ENCODE data around the gene C1orf35. TPM values are rescaled to one million over a fixed set of nuclear protein-coding genes. Genes with fewer than 3 reads are reported as not detected.

C1orf35 gene
- total RNA-seq, 1 experiment from 2014 or later = 31.0 TPM

DNA sequence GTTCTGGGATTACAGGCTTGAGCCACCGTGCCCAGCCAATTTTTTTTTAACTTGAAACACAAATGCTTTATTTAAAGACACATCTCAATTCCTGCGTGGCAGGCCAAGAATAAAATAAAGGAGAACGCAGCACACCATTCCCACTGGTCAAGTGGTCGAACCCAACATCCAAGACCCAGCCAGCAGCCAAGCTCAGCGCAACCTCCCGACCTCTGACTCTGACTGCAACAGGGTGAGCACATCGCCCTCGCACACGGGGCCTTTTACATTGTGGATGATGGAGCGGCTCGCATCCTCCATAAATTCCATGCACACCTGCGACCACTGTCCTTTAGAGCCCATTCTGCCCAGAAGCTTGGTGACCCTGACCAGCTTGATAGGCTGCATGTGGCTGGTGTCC lies 31.5 kb upstream of the C1orf35 start:
- H3K9me3 ChIP-seq (ENCODE audit: control insufficient read depth, low read depth, low read length) = no peaks in the 10 kb centered on the region
- H3K4ac ChIP-seq (ENCODE audit: low read depth, low read length) = no peak overlapping the region
- H2AFZ ChIP-seq (ENCODE audit: low read length) = no peak overlapping the region
- H3K27me3 ChIP-seq (ENCODE audit: insufficient read depth, low read length) = peaks cover 3% of the 10 kb centered on the region; the same call in 1 of the 2 replicates
- H2BK12ac ChIP-seq (ENCODE audit: insufficient read length, low read depth, low read length) = no peak overlapping the region
- H4K20me1 ChIP-seq (ENCODE audit: control insufficient read depth, insufficient read depth, insufficient read length) = no peaks in the 10 kb centered on the region
- no peaks in the 10 kb centered on the region for H3K9me3 Mint-ChIP-seq
- H2BK15ac ChIP-seq (ENCODE audit: low read depth, low read length) = no peak overlapping the region
- no peak overlapping the region for H3K56ac ChIP-seq (ENCODE audit: insufficient read length, low read depth, low read length)
- no peak overlapping the region for H2BK20ac ChIP-seq (ENCODE audit: low read depth, low read length, poor library complexity, severe bottlenecking)
- no peak overlapping the region for H3K14ac ChIP-seq (ENCODE audit: insufficient read depth, low read length)
- no peak overlapping the region for H3K27ac Mint-ChIP-seq
- peaks cover 3% of the 10 kb centered on the region for H3K23me2 ChIP-seq (ENCODE audit: insufficient read length, low read depth, low read length, poor library complexity, severe bottlenecking)
- no peak overlapping the region for H3K9ac ChIP-seq (ENCODE audit: extremely low read depth, insufficient read length, low read length)
- no peak overlapping the region for H2AK5ac ChIP-seq (ENCODE audit: insufficient read length, low read length)
- H3T11ph ChIP-seq (ENCODE audit: low read length) = no peak overlapping the region
- H4K91ac ChIP-seq (ENCODE audit: insufficient read length, low read depth, low read length) = no peak overlapping the region
- H2BK5ac ChIP-seq (ENCODE audit: insufficient read length, low read length) = no peak overlapping the region
- H3K4me2 ChIP-seq (ENCODE audit: insufficient read depth, insufficient read length, low read length) = no peak overlapping the region
- no peak overlapping the region for H3K4me3 Mint-ChIP-seq
- H4K5ac ChIP-seq (ENCODE audit: insufficient read length, low read depth, low read length) = no peak overlapping the region
- H3K4me1 Mint-ChIP-seq = peaks cover 6 to 9% of the 10 kb centered on the region in 2 experiments; a peak in 3 of 4 replicates
- peaks cover 77% of the 10 kb centered on the region for H3K27me3 Mint-ChIP-seq (ENCODE audit: low read depth)
- no peak overlapping the region for H3K27ac ChIP-seq (ENCODE audit: insufficient read length, low read depth, low read length)
- no CpG with 5 or more reads among the region's 12 CpGs for WGBS (ENCODE audit: extremely low coverage, insufficient read length, low lambda C conversion rate)
- H3K79me2 ChIP-seq (ENCODE audit: insufficient read depth, low read length) = no peaks in the 10 kb centered on the region
- H3K79me1 ChIP-seq (ENCODE audit: insufficient read depth, low read depth, low read length, poor library complexity, severe bottlenecking) = no peaks in the 10 kb centered on the region
- no peaks in the 10 kb centered on the region for H3K4me1 ChIP-seq (ENCODE audit: insufficient read depth, low read length)
- H3K36me3 Mint-ChIP-seq (ENCODE audit: insufficient read depth in 1 of 3, low read depth in 3 of 3) = no peaks in the 10 kb centered on the region
- H3K18ac ChIP-seq (ENCODE audit: insufficient read length, low read depth, low read length) = no peak overlapping the region
- no peak for DNase-seq
- no peak overlapping the region for H4K8ac ChIP-seq (replicated peaks; ENCODE audit: insufficient read length, low read depth, low read length)
- TF ChIP-seq CTCF (conservative IDR thresholded peaks at IDR 0.05) = no peak
- no peak overlapping the region for H3K23ac ChIP-seq (ENCODE audit: insufficient read length, low read depth, low read length)
- no peak overlapping the region for H2BK120ac ChIP-seq (ENCODE audit: low read depth, low read length, poor library complexity, severe bottlenecking)
